Measurements from ENCODE around the gene SLC12A2.

DNA sequence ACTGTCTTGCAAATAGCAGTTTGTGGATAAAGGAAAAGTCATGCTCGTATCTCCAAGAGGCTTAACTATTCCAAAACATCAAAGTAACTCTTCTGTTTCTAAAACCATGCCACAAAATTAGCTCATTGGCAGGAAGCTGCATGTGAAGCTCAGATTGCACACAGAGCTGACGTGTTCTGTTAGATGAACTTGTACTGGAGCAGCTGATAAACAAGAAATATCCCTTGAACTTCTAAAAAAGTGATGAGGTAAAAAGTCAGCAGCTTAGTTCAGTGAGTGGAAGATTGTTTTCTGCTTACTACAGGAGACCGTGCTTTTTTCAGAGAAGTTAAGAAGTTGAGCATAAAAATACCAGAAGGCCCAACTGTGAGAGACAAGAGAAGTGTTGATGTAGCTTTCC lies 113.2 kb downstream of the SLC12A2 start:
- TF ChIP-seq, protein P1, sequence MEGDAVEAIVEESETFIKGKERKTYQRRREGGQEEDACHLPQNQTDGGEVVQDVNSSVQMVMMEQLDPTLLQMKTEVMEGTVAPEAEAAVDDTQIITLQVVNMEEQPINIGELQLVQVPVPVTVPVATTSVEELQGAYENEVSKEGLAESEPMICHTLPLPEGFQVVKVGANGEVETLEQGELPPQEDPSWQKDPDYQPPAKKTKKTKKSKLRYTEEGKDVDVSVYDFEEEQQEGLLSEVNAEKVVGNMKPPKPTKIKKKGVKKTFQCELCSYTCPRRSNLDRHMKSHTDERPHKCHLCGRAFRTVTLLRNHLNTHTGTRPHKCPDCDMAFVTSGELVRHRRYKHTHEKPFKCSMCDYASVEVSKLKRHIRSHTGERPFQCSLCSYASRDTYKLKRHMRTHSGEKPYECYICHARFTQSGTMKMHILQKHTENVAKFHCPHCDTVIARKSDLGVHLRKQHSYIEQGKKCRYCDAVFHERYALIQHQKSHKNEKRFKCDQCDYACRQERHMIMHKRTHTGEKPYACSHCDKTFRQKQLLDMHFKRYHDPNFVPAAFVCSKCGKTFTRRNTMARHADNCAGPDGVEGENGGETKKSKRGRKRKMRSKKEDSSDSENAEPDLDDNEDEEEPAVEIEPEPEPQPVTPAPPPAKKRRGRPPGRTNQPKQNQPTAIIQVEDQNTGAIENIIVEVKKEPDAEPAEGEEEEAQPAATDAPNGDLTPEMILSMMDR (IDR thresholded peaks at IDR 0.05): no peak
- no peak for TF ChIP-seq POLR2A (IDR thresholded peaks at IDR 0.05)
